Measurements from ENCODE around the gene HPS1.

GRCh38 chr10:98367604-98368451 is 78.9 kb downstream of the HPS1 start:
- no peak for TF ChIP-seq POLR2A (IDR thresholded peaks at IDR 0.05)
- TF ChIP-seq CTCF (IDR thresholded peaks at IDR 0.05), result no peak

All from heart left ventricle (tissue), 13 donors.